Measurements from ENCODE around the gene IL25. TPM values are rescaled to one million over a fixed set of nuclear protein-coding genes. Genes with fewer than 3 reads are reported as not detected.

Gene IL25
- total RNA-seq, 5 donors from 2014 or later (not counting 1 experiment from before 2014, with no cell fraction given), result not detected

DNA sequence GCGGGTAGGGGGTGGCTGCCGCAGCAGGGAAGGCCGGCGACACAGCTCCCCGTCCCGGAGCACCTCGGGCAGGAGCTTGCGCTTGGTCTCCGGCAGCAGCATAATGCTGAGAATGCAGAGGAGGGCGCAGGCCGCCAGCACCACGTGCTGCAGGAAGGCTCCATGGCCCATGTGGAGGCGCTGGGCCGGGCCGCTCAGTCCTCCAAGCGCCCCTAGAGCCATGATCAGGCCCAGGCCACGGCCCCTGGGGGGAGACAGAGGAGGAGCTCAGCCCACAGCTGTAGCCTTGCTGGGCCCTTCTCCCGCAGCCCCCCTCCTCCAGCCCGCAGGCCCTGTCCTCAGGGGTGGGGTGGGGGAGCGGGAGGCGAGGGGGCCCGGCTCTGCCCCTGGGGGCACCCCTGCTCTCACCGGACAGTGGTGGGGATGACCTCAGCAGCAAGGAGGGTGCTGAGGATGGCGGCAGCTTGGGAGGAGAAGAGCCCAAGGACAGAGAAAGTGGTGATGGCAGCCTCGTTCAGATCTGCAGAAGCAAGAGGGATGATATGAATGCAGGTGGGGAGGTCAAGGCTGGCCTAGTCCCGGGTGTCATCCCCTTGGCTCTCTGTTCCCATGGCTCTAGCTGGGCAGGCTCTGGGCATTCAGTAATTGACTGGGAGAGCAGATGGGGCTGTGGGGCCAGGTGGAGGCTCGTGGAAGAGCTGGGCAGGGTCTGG is 25.8 kb upstream of the IL25 start:
- 87% methylated on average over 20 of the region's 27 CpGs for WGBS (ENCODE audit: insufficient coverage)
- H3K27ac ChIP-seq (ENCODE audit: low read length), result no peak overlapping the region
- H3K27me3 Mint-ChIP-seq, result peaks cover 9 to 22% of the 10 kb centered on the region in 2 donors
- CTCF ChIA-PET, result interaction anchor here in 1 of 2 donors (0.5 kb wide), 1 partner anchor 431 kb away, joined by 3 read pairs; no protein-coding TSS in a partner anchor
- no peaks in the 10 kb centered on the region for H3K9me3 ChIP-seq
- H3K27ac Mint-ChIP-seq, result no peak overlapping the region
- H3K36me3 Mint-ChIP-seq, result no peaks in the 10 kb centered on the region
- DNase-seq (no peak), ATAC-seq (replicated peaks in 1 of 4) (no peak)
- no peak overlapping the region for H3K4me3 Mint-ChIP-seq
- H3K4me1 Mint-ChIP-seq, result peaks cover 4 to 9% (median 8%) of the 10 kb centered on the region in 3 donors
- no peaks in the 10 kb centered on the region for H3K9me3 Mint-ChIP-seq
- H3K27me3 ChIP-seq (replicated peaks in 1 of 2; ENCODE audit: control insufficient read depth in 2 of 2, extremely low read depth in 1 of 2, insufficient read depth in 2 of 2, low read length in 1 of 2), result peaks cover 4 to 22% of the 10 kb centered on the region in 2 experiments
- no peak overlapping the region for H3K4me3 ChIP-seq (ENCODE audit: control insufficient read depth in 1 of 2, extremely low read depth in 1 of 2, low read length in 1 of 2)
- peaks cover 0 to 4% of the 10 kb centered on the region in 2 experiments for H3K4me1 ChIP-seq (ENCODE audit: control insufficient read depth in 1 of 2, extremely low read depth in 1 of 2, insufficient read depth in 2 of 2, low read length in 2 of 2)
- POLR2A ChIA-PET, result no interaction called here
- H3K36me3 ChIP-seq (ENCODE audit: control insufficient read depth in 2 of 2, extremely low read depth in 1 of 2, insufficient read depth in 1 of 2, low read length in 1 of 2), result no peaks in the 10 kb centered on the region

- Histone ChIP-seq H3K36me3 (ENCODE audit: control insufficient read depth in 2 of 2, extremely low read depth in 1 of 2, insufficient read depth in 1 of 2, low read length in 1 of 2) (no peaks in the 10 kb centered on the region), H3K27ac (ENCODE audit: low read length) (no peak overlapping the region), H3K4me3 (ENCODE audit: control insufficient read depth in 1 of 2, extremely low read depth in 1 of 2, low read length in 1 of 2) (no peak overlapping the region), H3K4me1 (ENCODE audit: control insufficient read depth in 1 of 2, extremely low read depth in 1 of 2, insufficient read depth in 2 of 2, low read length in 2 of 2) (peaks cover 0 to 11% of the 10 kb centered on the region in 2 experiments), H3K27me3 (replicated peaks in 1 of 2; ENCODE audit: control insufficient read depth in 2 of 2, extremely low read depth in 1 of 2, insufficient read depth in 2 of 2, low read length in 1 of 2) (peaks cover 4 to 28% of the 10 kb centered on the region in 2 experiments), H3K9me3 (no peaks in the 10 kb centered on the region)
- Mint-ChIP-seq H3K9me3 (no peaks in the 10 kb centered on the region), H3K4me3 (no peak overlapping the region), H3K4me1 (peaks cover 4 to 9% (median 8%) of the 10 kb centered on the region in 3 donors), H3K27ac (no peak overlapping the region), H3K27me3 (peaks cover 9 to 18% of the 10 kb centered on the region in 2 donors), H3K36me3 (no peaks in the 10 kb centered on the region)
- ChIA-PET POLR2A (no interaction called here), CTCF (no interaction called here)
- DNase-seq (no peak), ATAC-seq (replicated peaks in 1 of 4) (no peak)
- 96% methylated on average over 4 of the region's 19 CpGs for WGBS (ENCODE audit: insufficient coverage)
Measured at GRCh38 chr14:23347406-23348296, 25.0 kb upstream of the IL25 start.

- WGBS (ENCODE audit: insufficient coverage), result no CpG with 5 or more reads among the region's 6 CpGs
- Mint-ChIP-seq H3K9me3 (no peaks in the 10 kb centered on the region), H3K36me3 (no peaks in the 10 kb centered on the region), H3K27me3 (peaks cover 9 to 22% of the 10 kb centered on the region in 2 donors), H3K4me1 (peaks cover 9 to 15% (median 14%) of the 10 kb centered on the region in 3 donors), H3K4me3 (no peak overlapping the region), H3K27ac (no peak overlapping the region)
- H3K4me3 ChIP-seq (ENCODE audit: control insufficient read depth in 1 of 2, extremely low read depth in 1 of 2, low read length in 1 of 2), result no peak overlapping the region
- peaks cover 4 to 31% of the 10 kb centered on the region in 2 experiments for H3K27me3 ChIP-seq (replicated peaks in 1 of 2; ENCODE audit: control insufficient read depth in 2 of 2, extremely low read depth in 1 of 2, insufficient read depth in 2 of 2, low read length in 1 of 2)
- no peaks in the 10 kb centered on the region for H3K9me3 ChIP-seq
- ChIA-PET CTCF (interaction anchor here in 1 of 2 donors (0.6 kb wide), 1 partner anchor 52 kb away, joined by 3 read pairs; no protein-coding TSS in a partner anchor), POLR2A (no interaction called here)
- H3K4me1 ChIP-seq (ENCODE audit: control insufficient read depth in 1 of 2, extremely low read depth in 1 of 2, insufficient read depth in 2 of 2, low read length in 2 of 2), result peaks cover 0 to 11% of the 10 kb centered on the region in 2 experiments
- DNase-seq, result no peak
- ATAC-seq (replicated peaks in 1 of 4), result no peak
- H3K27ac ChIP-seq (ENCODE audit: low read length), result no peak overlapping the region
- no peaks in the 10 kb centered on the region for H3K36me3 ChIP-seq (ENCODE audit: control insufficient read depth in 2 of 2, extremely low read depth in 1 of 2, insufficient read depth in 1 of 2, low read length in 1 of 2)
Measured at GRCh38 chr14:23348297-23348655, 24.3 kb upstream of the IL25 start.

- H3K36me3 Mint-ChIP-seq, result no peaks in the 10 kb centered on the region
- CTCF ChIA-PET, result interaction anchor here in 1 of 2 donors (0.6 kb wide), 1 partner anchor 53 kb away, joined by 3 read pairs; no protein-coding TSS in a partner anchor
- WGBS (ENCODE audit: insufficient coverage), result 93% methylated on average over 4 of the region's 8 CpGs
Measured at GRCh38 chr14:23349156-23349845, 23.3 kb upstream of the IL25 start.

DNA sequence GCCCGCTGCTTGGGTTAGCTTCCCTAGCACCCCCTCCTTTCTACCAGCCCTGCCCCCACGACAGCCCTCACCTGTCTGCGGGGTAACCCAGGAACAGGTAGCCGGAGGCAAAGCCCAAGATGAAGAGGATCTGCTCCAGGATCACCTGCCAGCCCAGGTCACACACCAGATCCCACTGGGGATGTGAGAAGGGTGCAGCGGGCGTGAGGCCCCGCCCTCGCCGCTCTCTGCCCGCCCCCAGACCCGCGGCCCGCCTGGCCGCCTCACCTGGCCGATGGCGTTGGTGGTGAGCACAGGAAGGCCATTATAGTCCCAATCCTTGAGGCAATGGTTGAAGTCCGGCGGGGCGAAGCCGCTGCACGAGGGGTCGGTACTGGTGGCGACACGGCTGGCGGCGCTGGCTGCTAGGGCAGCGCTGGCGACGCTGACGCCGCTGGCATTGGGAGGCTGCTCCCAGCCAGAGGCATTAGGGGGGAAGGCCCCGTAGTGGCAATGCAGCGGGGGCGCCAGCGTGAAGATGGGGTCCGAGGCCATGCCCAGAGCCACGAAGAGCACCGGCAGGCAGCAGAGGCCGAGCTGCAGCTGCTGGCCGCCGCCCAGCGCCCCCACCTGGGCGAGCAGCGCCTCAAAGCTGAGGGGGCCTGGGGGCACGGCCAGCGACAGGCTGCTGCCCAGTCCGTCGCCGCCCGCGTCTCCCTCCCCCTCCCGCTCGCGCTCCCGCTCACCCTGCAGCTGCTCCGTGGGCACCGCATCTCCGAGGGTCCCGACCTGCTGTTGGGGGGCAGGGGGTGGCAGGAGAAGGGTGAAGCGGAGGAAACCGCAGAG is 20.7 kb upstream of the IL25 start:
- POLR2A ChIA-PET, result interaction anchor here in 1 of 2 donors (0.6 kb wide), 1 partner anchor 49 kb away, joined by 3 read pairs; no protein-coding TSS in a partner anchor
- peaks cover 17 to 46% of the 10 kb centered on the region in 2 donors for H3K27me3 Mint-ChIP-seq
- H3K4me1 ChIP-seq (ENCODE audit: control insufficient read depth in 1 of 2, extremely low read depth in 1 of 2, insufficient read depth in 2 of 2, low read length in 2 of 2), result peaks cover 0 to 11% of the 10 kb centered on the region in 2 experiments
- no peaks in the 10 kb centered on the region for H3K36me3 Mint-ChIP-seq
- peaks cover 9 to 22% (median 18%) of the 10 kb centered on the region in 3 donors for H3K4me1 Mint-ChIP-seq
- H3K9me3 Mint-ChIP-seq, result no peaks in the 10 kb centered on the region
- H3K4me3 Mint-ChIP-seq, result peak overlapping the region; percentile 77 to 81 (median 79)
- H3K27me3 ChIP-seq (replicated peaks in 1 of 2; ENCODE audit: control insufficient read depth in 2 of 2, extremely low read depth in 1 of 2, insufficient read depth in 2 of 2, low read length in 1 of 2), result peaks cover 4 to 35% of the 10 kb centered on the region in 2 experiments
- no peak overlapping the region for H3K27ac ChIP-seq (ENCODE audit: low read length)
- no peak overlapping the region for H3K27ac Mint-ChIP-seq
- ATAC-seq (replicated peaks in 1 of 4) (peak; percentile 13 to 35 (median 26)), DNase-seq (peak in 3 of 35 experiments; percentile 10 to 17 (median 13))
- CTCF ChIA-PET, result interaction anchor here in 1 of 2 donors (0.6 kb wide), 1 partner anchor 230 kb away, joined by 3 read pairs; no protein-coding TSS in a partner anchor
- H3K9me3 ChIP-seq, result no peaks in the 10 kb centered on the region
- no peaks in the 10 kb centered on the region for H3K36me3 ChIP-seq (ENCODE audit: control insufficient read depth in 2 of 2, extremely low read depth in 1 of 2, insufficient read depth in 1 of 2, low read length in 1 of 2)
- WGBS (ENCODE audit: insufficient coverage), result 19% methylated on average over 48 of the region's 61 CpGs
- peak overlapping the region; percentile 55 to 81 for H3K4me3 ChIP-seq (ENCODE audit: control insufficient read depth in 1 of 2, extremely low read depth in 1 of 2, low read length in 1 of 2)

More at GRCh38 chr14:23349156-23349845, 23.3 kb upstream of the IL25 start:
- no peaks in the 10 kb centered on the region for H3K9me3 ChIP-seq
- Mint-ChIP-seq H3K9me3 (no peaks in the 10 kb centered on the region), H3K4me3 (no peak overlapping the region), H3K4me1 (peaks cover 9 to 22% (median 18%) of the 10 kb centered on the region in 3 donors), H3K27me3 (peaks cover 17 to 33% of the 10 kb centered on the region in 2 donors), H3K27ac (no peak overlapping the region)
- peaks cover 0 to 11% of the 10 kb centered on the region in 2 experiments for H3K4me1 ChIP-seq (ENCODE audit: control insufficient read depth in 1 of 2, extremely low read depth in 1 of 2, insufficient read depth in 2 of 2, low read length in 2 of 2)
- ATAC-seq (replicated peaks in 1 of 4) (no peak), DNase-seq (no peak)
- no peaks in the 10 kb centered on the region for H3K36me3 ChIP-seq (ENCODE audit: control insufficient read depth in 2 of 2, extremely low read depth in 1 of 2, insufficient read depth in 1 of 2, low read length in 1 of 2)
- POLR2A ChIA-PET, result interaction anchor here in 1 of 2 donors (0.7 kb wide), 1 partner anchor 24 kb away, joined by 3 read pairs; no protein-coding TSS in a partner anchor
- H3K27ac ChIP-seq (ENCODE audit: low read length), result no peak overlapping the region
- H3K4me3 ChIP-seq (ENCODE audit: control insufficient read depth in 1 of 2, extremely low read depth in 1 of 2, low read length in 1 of 2), result no peak overlapping the region
- H3K27me3 ChIP-seq (replicated peaks in 1 of 2; ENCODE audit: control insufficient read depth in 2 of 2, extremely low read depth in 1 of 2, insufficient read depth in 2 of 2, low read length in 1 of 2), result peaks cover 4 to 32% of the 10 kb centered on the region in 2 experiments
